VCaP (cell line): ENCODE measurements around the gene SIAH1.
"Not testable (repeated sequence)": the region's sequence is repeated elsewhere in the genome, so short reads cannot be mapped to it uniquely, and the experiment has no call there.

Experiments used
- H3K27ac ChIP-seq: fragments of 450-650 bp; 2 replicates; pipeline ENCODE4 v1.5.1; 2017
- CTCF ChIP-seq: fragments of 450-650 bp; conservative IDR thresholded peaks from 2 replicates; pipeline ENCODE4 v1.5.1; 2017; ENCODE audit warnings: mild to moderate bottlenecking, moderate library complexity

Gene SIAH1

GRCh38 chr16:48405907-48406306, 20.7 kb upstream of the SIAH1 start:
- TF ChIP-seq CTCF, result no peak
- no peak overlapping the region for H3K27ac ChIP-seq

GRCh38 chr16:48405153-48405552, 19.9 kb upstream of the SIAH1 start:
- H3K27ac ChIP-seq, result no peak overlapping the region
- no peak for TF ChIP-seq CTCF

- not testable (repeated sequence) for H3K27ac ChIP-seq
These were observed 17.3 kb upstream of the SIAH1 start for GRCh38 chr16:48402547-48402946.

GRCh38 chr16:48395375-48395774, 10.2 kb upstream of the SIAH1 start:
- no peak overlapping the region for H3K27ac ChIP-seq
- no peak for TF ChIP-seq CTCF

- no peak overlapping the region for H3K27ac ChIP-seq
- TF ChIP-seq CTCF, result no peak
These were observed 9.1 kb upstream of the SIAH1 start for GRCh38 chr16:48394355-48394703.

GRCh38 chr16:48393485-48394354, 8.5 kb upstream of the SIAH1 start:
- TF ChIP-seq CTCF, result no peak
- no peak overlapping the region for H3K27ac ChIP-seq

GRCh38 chr16:48392407-48392806, 7.2 kb upstream of the SIAH1 start:
- no peak overlapping the region for H3K27ac ChIP-seq
- TF ChIP-seq CTCF, result no peak

- no peak overlapping the region for H3K27ac ChIP-seq
- no peak for TF ChIP-seq CTCF
These were observed 1.5 kb upstream of the SIAH1 start for GRCh38 chr16:48386559-48387312.
